HepG2 (cell line): Measurements from ENCODE around the gene ACTL7B.

Experiments used
- CTCF ChIP-seq: sonication (generic); formaldehyde crosslinking; IDR thresholded peaks from 2 replicates; pipeline ENCODE4 v1.5.0; 2020; ENCODE audit warnings: mild to moderate bottlenecking, missing genetic modification reagents, moderate library complexity
- EZH2 ChIP-seq: conservative IDR thresholded peaks from 2 replicates; pipeline ENCODE4 v1.6.1; 2012; ENCODE audit warnings: mild to moderate bottlenecking, low read depth, low read length, moderate library complexity
- MAX ChIP-seq: IDR thresholded peaks from 2 replicates; pipeline ENCODE4 v1.6.1; 2012; ENCODE audit warnings: inconsistent platforms
- NFKB2 ChIP-seq: sonication (generic); formaldehyde crosslinking; IDR thresholded peaks from 2 replicates; pipeline ENCODE4 v1.4.0; 2020; ENCODE audit warnings: missing genetic modification reagents, borderline replicate concordance
- SRSF4 ChIP-seq: fragments of 200-400 bp; formaldehyde crosslinking; IDR thresholded peaks from one replicate; pipeline ENCODE4 v1.6.1; 2018; ENCODE audit warnings: mild to moderate bottlenecking, low read depth, low read length, moderate library complexity; ENCODE audit not compliant: poor library complexity, severe bottlenecking
- ZNF362 ChIP-seq: sonication (generic); formaldehyde crosslinking; IDR thresholded peaks from 2 replicates; pipeline ENCODE4 v1.4.0; 2020; ENCODE audit warnings: missing genetic modification reagents, mild to moderate bottlenecking, borderline replicate concordance

DNA sequence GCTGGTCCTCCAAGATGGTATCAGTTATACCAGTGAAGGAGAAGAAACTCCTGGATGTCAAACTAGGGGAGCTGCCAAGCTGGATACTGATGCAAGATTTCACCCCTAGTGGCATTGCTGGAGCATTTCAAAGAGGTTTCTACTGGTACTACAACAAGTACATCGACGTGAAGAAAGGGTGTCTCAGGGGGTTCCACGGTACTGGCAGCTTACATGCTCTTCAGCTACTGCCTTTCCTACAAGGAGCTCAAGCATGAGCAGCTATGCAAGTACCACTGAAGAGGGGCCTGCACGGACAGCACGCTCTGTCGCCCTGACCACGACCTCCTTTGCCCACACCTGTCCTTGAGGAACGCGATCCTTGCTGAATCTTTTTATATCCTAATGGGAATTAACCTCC is 19.5 kb downstream of the ACTL7B start:
- no peak for TF ChIP-seq ZNF362
- TF ChIP-seq MAX: no peak
- TF ChIP-seq CTCF (CRISPR knock-in tag): no peak
- no peak for TF ChIP-seq NFKB2 (CRISPR knock-in tag)
- TF ChIP-seq EZH2: no peak
- no peak for TF ChIP-seq SRSF4
